IMR-90 (cell line): ENCODE measurements around the gene CAPN2.

Source experiments
- CEBPB ChIP-seq: IDR thresholded peaks from 2 replicates; pipeline ENCODE4 v1.6.1; 2012; ENCODE audit warnings: low read depth, low read length, improper control_type of control experiment
- CHD1 ChIP-seq: IDR thresholded peaks from 2 replicates; pipeline ENCODE4 v1.6.1; 2012; ENCODE audit warnings: low read depth, low read length, improper control_type of control experiment
- CTCF ChIP-seq: conservative IDR thresholded peaks from 2 replicates; pipeline ENCODE4 v1.5.1; 2012; ENCODE audit warnings: mild to moderate bottlenecking, low read depth, low read length, improper control_type of control experiment
- ELK1 ChIP-seq: fragments of 150-350 bp; IDR thresholded peaks from 2 replicates; pipeline ENCODE4 v1.6.1; 2016; ENCODE audit warnings: low read depth, mild to moderate bottlenecking, low read length, moderate library complexity, borderline replicate concordance
- MXI1 ChIP-seq: IDR thresholded peaks from 2 replicates; pipeline ENCODE4 v1.6.1; 2012; ENCODE audit warnings: low read depth, mild to moderate bottlenecking, low read length, moderate library complexity, borderline replicate concordance
- POLR2A ChIP-seq: IDR thresholded peaks from 2 replicates; pipeline ENCODE4 v1.6.1; 2012; ENCODE audit warnings: mild to moderate bottlenecking, low read depth, low read length
- RAD21 ChIP-seq: IDR thresholded peaks from 2 replicates; pipeline ENCODE4 v1.6.1; 2012; ENCODE audit warnings: low read length, improper control_type of control experiment
- RCOR1 ChIP-seq: IDR thresholded peaks from 2 replicates; pipeline ENCODE4 v1.6.1; 2012; ENCODE audit warnings: mild to moderate bottlenecking, low read length, improper control_type of control experiment; ENCODE audit not compliant: insufficient replicate concordance
- RFX5 ChIP-seq: IDR thresholded peaks from 2 replicates; pipeline ENCODE4 v1.8.0; 2012; ENCODE audit warnings: low read depth, mild to moderate bottlenecking, low read length, moderate library complexity
- USF2 ChIP-seq: fragments of 150-350 bp; IDR thresholded peaks from 2 replicates; pipeline ENCODE4 v1.6.1; 2017; ENCODE audit warnings: mild to moderate bottlenecking, antibody characterized with exemption, low read length, low read depth

- peak; percentile 40 for TF ChIP-seq CTCF
- no peak for TF ChIP-seq RCOR1
- no peak for TF ChIP-seq MXI1
- TF ChIP-seq ELK1: no peak
- peak; percentile 53 for TF ChIP-seq RAD21
- TF ChIP-seq POLR2A: no peak
- TF ChIP-seq CEBPB: no peak
- no peak for TF ChIP-seq CHD1
- TF ChIP-seq USF2: no peak
- no peak for TF ChIP-seq RFX5
These were observed 41.7 kb upstream of the CAPN2 start for GRCh38 chr1:223670458-223671159.
